Ascending aorta (tissue), 2 donors: ENCODE results near the gene VSTM2B. TPM values are rescaled to one million over a fixed set of nuclear protein-coding genes. Genes with fewer than 3 reads are reported as not detected.
"Not testable (repeated sequence)": the region's sequence is repeated elsewhere in the genome, so short reads cannot be mapped to it uniquely, and the experiment has no call there.

Source experiments
- DNase-seq, 2 donors: peaks; one replicate each; pipeline ENCODE4 v3.0.0-alpha.2; 2019; ENCODE audit warnings: low spot score in 2 of 2
- H3K27ac ChIP-seq, 2 donors: fragments of 200-600 bp; sonication (generic); one replicate each; pipeline ENCODE4 v1.5.1; 2016 to 2017; ENCODE audit warnings: mild to moderate bottlenecking in 1 of 2
- H3K27me3 ChIP-seq: fragments of 200-600 bp; sonication (generic); one replicate; pipeline ENCODE4 v1.5.1; 2017
- H3K36me3 ChIP-seq, 2 donors: fragments of 200-600 bp; sonication (generic); one replicate each; pipeline ENCODE4 v1.5.1; 2016
- H3K4me1 ChIP-seq, 2 donors: fragments of 200-600 bp; sonication (generic); one replicate each; pipeline ENCODE4 v1.5.1; 2016 to 2017; ENCODE audit warnings: mild to moderate bottlenecking in 1 of 2
- H3K4me3 ChIP-seq, 2 donors: fragments of 200-600 bp; sonication (generic); one replicate each; pipeline ENCODE4 v1.5.1; 2016 to 2017; ENCODE audit warnings: mild to moderate bottlenecking in 1 of 2
- H3K9me3 ChIP-seq, 2 donors: fragments of 200-600 bp; sonication (generic); one replicate each; pipeline ENCODE4 v1.5.1; 2016
- CTCF ChIP-seq, 3 experiments: fragments of 200-600 bp in 2 of 3; fragments of 450-650 bp in 1 of 3; sonication (generic) in 2 of 3; IDR thresholded peaks; one replicate each; pipeline ENCODE4 v1.5.1; 2016 to 2019; ENCODE audit warnings: antibody characterized with exemption in 3 of 3, mild to moderate bottlenecking in 1 of 3, moderate library complexity in 1 of 3
- intact Hi-C: fragments of 100-400 bp; cut with DNase I; formaldehyde crosslinking; loops from one replicate; pipeline ENCODE4 v1.15.1; 2023
- total RNA-seq: library from RNA; depleted of rRNA; stranded (reverse); fragments of >200 nt; gene quantifications from one replicate; pipeline ENCODE4 v1.1.0, GENCODE V29; 2016

VSTM2B gene
- total RNA-seq, 1 donor from 2014 or later: not detected

- no peak for TF ChIP-seq CTCF (IDR thresholded peaks at IDR 0.05)
- Histone ChIP-seq H3K4me3 (no peak overlapping the region), H3K36me3 (no peaks in the 10 kb centered on the region), H3K9me3 (no peaks in the 10 kb centered on the region), H3K27ac (no peak overlapping the region), H3K4me1 (no peaks in the 10 kb centered on the region), H3K27me3 (no peaks in the 10 kb centered on the region)
- no peak for DNase-seq
- intact Hi-C loops: no loop called here
Measured at GRCh38 chr19:29542327-29542726, 16.5 kb downstream of the VSTM2B start.

GRCh38 chr19:29542776-29543175 lies 17.0 kb downstream of the VSTM2B start:
- H3K4me3 ChIP-seq: no peak overlapping the region
- TF ChIP-seq CTCF (IDR thresholded peaks at IDR 0.05): no peak
- no peak overlapping the region for H3K27ac ChIP-seq
- intact Hi-C loops: no loop called here
- no peaks in the 10 kb centered on the region for H3K27me3 ChIP-seq
- H3K4me1 ChIP-seq: no peaks in the 10 kb centered on the region
- H3K36me3 ChIP-seq: no peaks in the 10 kb centered on the region
- H3K9me3 ChIP-seq: no peaks in the 10 kb centered on the region
- no peak for DNase-seq

GRCh38 chr19:29543381-29543780 lies 17.6 kb downstream of the VSTM2B start:
- TF ChIP-seq CTCF (IDR thresholded peaks at IDR 0.05): no peak
- no peaks in the 10 kb centered on the region for H3K4me1 ChIP-seq

GRCh38 chr19:29544656-29545360 lies 19.0 kb downstream of the VSTM2B start:
- H3K27ac ChIP-seq: no peak overlapping the region
- intact Hi-C loops: no loop called here
- DNase-seq: no peak
- no peaks in the 10 kb centered on the region for H3K9me3 ChIP-seq
- no peaks in the 10 kb centered on the region for H3K27me3 ChIP-seq
- no peak overlapping the region for H3K4me3 ChIP-seq
- no peaks in the 10 kb centered on the region for H3K36me3 ChIP-seq
- no peaks in the 10 kb centered on the region for H3K4me1 ChIP-seq
- TF ChIP-seq CTCF (IDR thresholded peaks at IDR 0.05): no peak

More at GRCh38 chr19:29543381-29543780, 17.6 kb downstream of the VSTM2B start:
- no peak for DNase-seq
- intact Hi-C loops: no loop called here
- Histone ChIP-seq H3K4me3 (no peak overlapping the region), H3K9me3 (no peaks in the 10 kb centered on the region), H3K36me3 (no peaks in the 10 kb centered on the region), H3K27ac (no peak overlapping the region), H3K27me3 (no peaks in the 10 kb centered on the region)

GRCh38 chr19:29545447-29545846 lies 19.7 kb downstream of the VSTM2B start:
- intact Hi-C loops, H3K27me3 ChIP-seq, H3K9me3 ChIP-seq, H3K4me3 ChIP-seq, H3K4me1 ChIP-seq, DNase-seq, H3K36me3 ChIP-seq, H3K27ac ChIP-seq: not testable (repeated sequence)

GRCh38 chr19:29545866-29546582 lies 20.2 kb downstream of the VSTM2B start:
- H3K4me3 ChIP-seq: no peak overlapping the region
- DNase-seq: no peak
- intact Hi-C loops: no loop called here
- no peak overlapping the region for H3K27ac ChIP-seq
- no peaks in the 10 kb centered on the region for H3K27me3 ChIP-seq
- TF ChIP-seq CTCF (IDR thresholded peaks at IDR 0.05): no peak
- H3K36me3 ChIP-seq: no peaks in the 10 kb centered on the region
- H3K4me1 ChIP-seq: no peaks in the 10 kb centered on the region
- no peaks in the 10 kb centered on the region for H3K9me3 ChIP-seq
